ENCODE results near the gene CEP83. TPM values are rescaled to one million over a fixed set of nuclear protein-coding genes. Genes with fewer than 3 reads are reported as not detected.

CEP83 gene
- total RNA-seq, 1 donor, result 14.2 TPM

DNA sequence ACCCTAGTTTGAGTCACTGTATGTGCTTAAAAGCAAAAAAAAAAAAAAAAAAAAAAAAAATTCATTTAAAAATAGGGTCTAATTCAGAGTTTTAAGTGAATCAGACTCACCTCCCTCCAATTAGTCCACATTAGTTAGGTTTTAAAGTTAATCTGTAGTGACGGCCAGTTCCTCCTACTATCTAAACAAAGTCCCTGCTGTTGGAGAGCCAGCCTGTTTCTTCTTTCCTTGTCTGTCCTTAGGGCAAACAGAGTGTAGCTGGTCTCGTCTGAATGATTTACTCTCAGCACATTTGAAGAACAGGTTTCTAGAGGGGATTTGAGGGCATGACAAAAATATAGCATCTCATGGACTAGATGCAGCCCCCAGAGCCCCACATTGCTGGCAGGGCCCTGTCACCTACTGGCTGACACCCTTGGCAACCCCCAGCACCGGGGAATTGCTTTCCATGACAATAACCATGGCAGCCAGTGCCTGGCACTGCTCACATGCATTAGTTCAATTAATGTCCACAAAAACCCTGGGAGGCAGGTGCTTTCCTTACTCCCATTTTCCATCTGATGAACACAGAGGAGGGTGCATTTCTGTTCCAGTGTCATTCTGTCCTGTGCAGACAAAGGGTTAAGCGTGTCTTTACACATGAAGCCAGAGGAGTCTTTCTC is 173.0 kb downstream of the CEP83 start:
- TF ChIP-seq, protein P1, sequence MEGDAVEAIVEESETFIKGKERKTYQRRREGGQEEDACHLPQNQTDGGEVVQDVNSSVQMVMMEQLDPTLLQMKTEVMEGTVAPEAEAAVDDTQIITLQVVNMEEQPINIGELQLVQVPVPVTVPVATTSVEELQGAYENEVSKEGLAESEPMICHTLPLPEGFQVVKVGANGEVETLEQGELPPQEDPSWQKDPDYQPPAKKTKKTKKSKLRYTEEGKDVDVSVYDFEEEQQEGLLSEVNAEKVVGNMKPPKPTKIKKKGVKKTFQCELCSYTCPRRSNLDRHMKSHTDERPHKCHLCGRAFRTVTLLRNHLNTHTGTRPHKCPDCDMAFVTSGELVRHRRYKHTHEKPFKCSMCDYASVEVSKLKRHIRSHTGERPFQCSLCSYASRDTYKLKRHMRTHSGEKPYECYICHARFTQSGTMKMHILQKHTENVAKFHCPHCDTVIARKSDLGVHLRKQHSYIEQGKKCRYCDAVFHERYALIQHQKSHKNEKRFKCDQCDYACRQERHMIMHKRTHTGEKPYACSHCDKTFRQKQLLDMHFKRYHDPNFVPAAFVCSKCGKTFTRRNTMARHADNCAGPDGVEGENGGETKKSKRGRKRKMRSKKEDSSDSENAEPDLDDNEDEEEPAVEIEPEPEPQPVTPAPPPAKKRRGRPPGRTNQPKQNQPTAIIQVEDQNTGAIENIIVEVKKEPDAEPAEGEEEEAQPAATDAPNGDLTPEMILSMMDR (IDR thresholded peaks at IDR 0.05; ENCODE audit: insufficient read depth, low read depth, low read length), result no peak
- no peak for DNase-seq (ENCODE audit: low read depth)
- no peak overlapping the region for H3K4me3 ChIP-seq (ENCODE audit: low read depth, low read length)

DNA sequence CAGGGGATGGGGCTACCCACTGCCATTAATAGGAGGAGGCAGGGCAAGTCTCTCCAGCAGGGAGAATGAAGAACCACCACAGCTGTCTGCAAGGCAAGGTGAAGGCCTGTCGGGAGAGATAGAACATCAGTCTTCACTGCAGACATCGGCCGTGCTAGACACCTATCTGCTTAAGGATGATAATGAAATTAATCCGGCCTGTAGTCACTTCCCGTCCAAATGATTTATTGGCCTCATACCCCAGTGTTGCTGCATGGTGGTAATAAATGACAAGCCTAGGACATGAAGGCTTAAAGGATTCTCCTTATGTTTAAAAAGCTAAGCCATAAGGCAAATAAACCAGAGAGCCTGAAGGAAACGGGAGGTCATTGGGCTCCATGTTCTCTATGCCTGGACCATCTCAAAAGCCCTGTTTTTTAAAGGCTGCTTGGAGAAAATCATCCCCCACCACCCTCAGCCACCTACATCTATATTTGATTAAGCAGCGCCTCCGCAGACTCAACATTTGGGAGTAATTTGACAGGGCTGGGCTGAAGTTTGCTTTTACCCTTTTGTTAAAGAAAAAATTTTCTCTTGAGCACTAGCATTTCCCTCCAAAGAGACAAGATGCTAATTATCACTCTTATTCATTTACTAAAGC is 173.6 kb downstream of the CEP83 start:
- TF ChIP-seq, protein P1 (IDR thresholded peaks at IDR 0.05; ENCODE audit: insufficient read depth, low read depth, low read length), result no peak
- no peak overlapping the region for H3K4me3 ChIP-seq (ENCODE audit: low read depth, low read length)
- peak; percentile 92 for DNase-seq (ENCODE audit: low read depth)

DNA sequence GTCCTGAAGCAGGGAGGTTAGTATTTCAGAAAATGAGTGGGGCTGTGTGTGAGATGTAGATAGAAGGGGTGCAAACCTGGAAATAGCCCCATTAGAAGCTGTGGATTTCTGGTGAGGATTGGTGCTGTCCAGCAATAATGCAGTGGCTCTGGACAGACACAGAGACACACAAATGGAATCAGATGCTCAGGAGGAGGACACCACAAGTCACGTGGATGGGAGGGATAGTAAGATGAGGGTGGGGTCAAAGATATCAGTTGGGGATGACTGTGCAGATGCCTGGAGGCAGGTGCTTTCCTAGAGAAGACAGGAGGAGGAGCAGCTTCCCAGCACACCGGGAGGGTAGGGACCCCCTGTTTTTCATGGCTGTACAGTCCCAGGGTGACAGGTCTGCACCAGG is 174.8 kb downstream of the CEP83 start:
- TF ChIP-seq, protein P1 (IDR thresholded peaks at IDR 0.05; ENCODE audit: insufficient read depth, low read depth, low read length), result no peak
- no peak for DNase-seq (ENCODE audit: low read depth)
- no peak overlapping the region for H3K4me3 ChIP-seq (ENCODE audit: low read depth, low read length)

DNA sequence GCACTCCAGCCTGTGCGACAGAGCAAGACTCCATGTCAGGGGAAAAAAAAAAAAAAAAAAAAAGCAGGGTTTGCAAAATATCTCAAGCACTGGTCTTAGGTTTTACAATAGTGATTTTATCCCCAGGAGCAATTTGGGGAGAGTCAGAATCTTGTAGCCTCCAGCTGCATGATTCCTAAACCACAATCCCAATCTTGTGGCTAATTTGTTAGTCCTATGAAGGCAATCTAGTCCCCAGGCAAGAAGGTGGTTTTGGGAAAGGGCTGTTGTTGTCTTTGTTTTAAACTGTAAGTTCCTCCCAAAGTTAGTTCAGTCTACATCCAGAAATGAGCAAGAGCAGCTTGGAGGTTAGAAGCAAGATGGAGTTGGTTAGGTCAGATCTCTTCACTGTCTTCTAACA is 175.6 kb downstream of the CEP83 start:
- no peak overlapping the region for H3K4me3 ChIP-seq (ENCODE audit: low read depth, low read length)
- TF ChIP-seq, protein P1 (IDR thresholded peaks at IDR 0.05; ENCODE audit: insufficient read depth, low read depth, low read length), result no peak
- no peak for DNase-seq (ENCODE audit: low read depth)

DNA sequence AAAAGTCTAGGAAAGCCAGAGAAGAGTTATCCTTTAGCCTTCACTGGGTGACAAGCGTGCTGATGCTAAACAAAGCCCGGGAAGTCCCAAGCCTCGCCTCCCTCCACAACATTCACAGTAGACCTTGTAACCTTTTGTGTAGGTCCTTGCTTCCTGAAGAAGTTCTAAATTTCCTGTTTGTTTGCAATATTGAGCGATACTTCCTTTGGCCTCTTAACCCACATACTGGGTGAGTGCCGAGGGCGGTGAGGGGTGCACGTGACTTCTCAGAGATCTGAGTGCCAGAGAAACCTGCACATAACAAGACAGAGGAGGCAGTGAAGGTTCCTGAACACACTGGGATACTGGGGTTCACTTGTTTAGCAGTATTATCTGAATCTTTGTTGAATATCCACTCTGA is 177.0 kb downstream of the CEP83 start:
- DNase-seq (ENCODE audit: low read depth), result no peak
- TF ChIP-seq, protein P1 (IDR thresholded peaks at IDR 0.05; ENCODE audit: insufficient read depth, low read depth, low read length), result no peak

DNA sequence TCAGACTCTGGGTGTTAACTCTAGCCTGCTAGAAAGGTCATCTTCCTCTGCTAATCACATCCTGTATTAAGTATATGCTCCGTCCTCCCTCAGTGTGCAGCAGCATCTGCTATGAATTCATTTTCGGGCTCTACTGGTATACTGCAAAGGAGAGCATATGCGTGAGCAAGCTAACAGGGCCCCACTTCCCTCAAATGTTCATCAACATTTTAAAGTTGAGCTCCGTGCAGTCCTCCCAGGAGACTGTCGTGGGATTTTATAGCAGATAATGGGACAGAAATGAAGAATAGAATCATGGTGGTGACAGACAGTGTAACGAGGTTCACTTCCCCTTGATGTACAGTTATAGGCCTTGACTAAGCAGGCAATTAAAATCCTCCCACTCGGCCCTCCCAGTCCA is 179.6 kb downstream of the CEP83 start:
- TF ChIP-seq, protein P1 (IDR thresholded peaks at IDR 0.05; ENCODE audit: insufficient read depth, low read depth, low read length), result no peak
- no peak for DNase-seq (ENCODE audit: low read depth)
- no peak overlapping the region for H3K4me3 ChIP-seq (ENCODE audit: low read depth, low read length)

More for the DNA sequence above, 177.0 kb downstream of the CEP83 start:
- no peak overlapping the region for H3K4me3 ChIP-seq (ENCODE audit: low read depth, low read length)
